ENCODE measurements around the gene ENOX1.

The ENOX1 gene

GRCh38 chr13:43307921-43308433 is 478.8 kb downstream of the ENOX1 start:
- peak; percentile 56 for DNase-seq (ENCODE audit: low spot score)

DNA sequence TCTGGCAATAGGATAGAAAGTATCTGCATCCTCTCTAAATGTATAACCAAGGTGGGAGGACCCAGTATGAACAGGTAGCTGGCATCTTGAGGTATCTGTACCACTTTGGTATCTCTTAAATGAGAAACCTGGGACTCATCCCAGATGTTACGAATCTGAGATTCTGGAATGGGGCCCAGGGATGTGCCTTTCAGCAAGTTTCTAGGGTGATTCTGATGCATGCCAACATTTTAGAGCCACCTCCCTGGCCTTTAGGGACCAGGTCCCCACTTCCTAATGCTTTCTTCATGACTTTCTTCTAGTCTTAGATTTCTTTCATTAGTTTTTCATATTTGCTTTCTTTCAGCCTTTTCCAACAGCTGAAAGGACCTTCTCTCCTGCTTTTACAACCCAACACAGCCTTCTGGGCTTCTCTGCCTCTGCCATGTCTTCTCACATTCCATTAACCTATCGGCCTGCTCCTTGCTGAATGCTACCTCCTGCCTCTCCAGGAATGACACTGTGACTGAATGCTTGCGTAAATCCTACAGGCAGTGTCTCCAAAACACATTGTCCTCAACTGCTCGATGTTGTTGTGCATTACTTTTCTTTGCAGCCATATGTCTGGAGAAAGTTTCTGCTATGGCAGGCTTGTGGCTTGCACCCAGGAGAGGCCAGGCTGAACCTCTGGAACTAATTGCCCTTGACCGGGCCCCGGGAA is 479.4 kb downstream of the ENOX1 start:
- DNase-seq (ENCODE audit: low spot score), result no peak

DNA sequence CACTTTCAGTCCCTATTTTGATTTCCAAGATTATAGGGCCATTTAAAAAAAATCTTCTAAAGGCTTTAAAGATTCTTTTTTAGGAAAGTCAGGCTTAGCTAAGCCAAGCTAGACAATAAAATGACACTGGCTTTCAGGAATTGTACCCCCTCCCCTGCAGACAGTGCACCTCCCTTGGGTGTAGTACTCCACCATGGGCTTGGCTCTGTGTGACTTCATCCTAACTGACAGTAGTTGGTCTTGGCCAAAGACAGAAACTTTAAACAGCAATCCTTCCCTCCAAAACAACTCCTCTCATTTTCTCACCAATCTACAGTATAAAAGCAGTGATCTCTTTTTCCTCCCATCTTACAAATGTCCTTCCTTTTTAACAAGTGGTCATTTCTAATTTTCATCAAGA is 480.4 kb downstream of the ENOX1 start:
- no peak for DNase-seq (ENCODE audit: low spot score)

- DNase-seq (ENCODE audit: low spot score), result no peak
Observed at GRCh38 chr13:43305416-43305815, 481.4 kb downstream of the ENOX1 start.

DNA sequence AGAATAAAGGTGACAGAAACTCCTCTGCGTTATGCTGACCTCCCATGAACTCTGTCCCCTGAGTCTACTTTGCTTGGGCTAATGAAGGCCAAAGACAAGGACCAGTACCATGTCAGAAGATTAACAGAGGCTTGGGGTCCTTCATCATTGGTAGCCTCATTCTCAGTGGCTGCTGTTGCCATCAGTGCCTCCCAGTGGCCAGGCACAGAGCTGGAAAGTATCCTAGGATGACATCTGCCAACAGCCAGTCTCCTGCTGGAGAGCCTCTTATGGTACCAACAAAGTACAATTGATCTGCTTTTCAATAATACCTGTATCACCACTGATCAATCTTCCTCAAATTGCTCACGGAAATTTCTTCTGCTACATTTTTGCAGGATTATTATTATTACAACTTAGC is 481.8 kb downstream of the ENOX1 start:
- peak; percentile 40 for DNase-seq (ENCODE audit: low spot score)

GRCh38 chr13:43304449-43304848 is 482.3 kb downstream of the ENOX1 start:
- no peak for DNase-seq (ENCODE audit: low spot score)

GRCh38 chr13:43303033-43303729 is 483.6 kb downstream of the ENOX1 start:
- DNase-seq (ENCODE audit: low spot score), result peak; percentile 77

- DNase-seq (ENCODE audit: low spot score), result no peak
Observed at GRCh38 chr13:43301346-43301969, 485.3 kb downstream of the ENOX1 start.

- DNase-seq (ENCODE audit: low spot score), result no peak
Observed at GRCh38 chr13:43300865-43301264, 485.9 kb downstream of the ENOX1 start.

DNA sequence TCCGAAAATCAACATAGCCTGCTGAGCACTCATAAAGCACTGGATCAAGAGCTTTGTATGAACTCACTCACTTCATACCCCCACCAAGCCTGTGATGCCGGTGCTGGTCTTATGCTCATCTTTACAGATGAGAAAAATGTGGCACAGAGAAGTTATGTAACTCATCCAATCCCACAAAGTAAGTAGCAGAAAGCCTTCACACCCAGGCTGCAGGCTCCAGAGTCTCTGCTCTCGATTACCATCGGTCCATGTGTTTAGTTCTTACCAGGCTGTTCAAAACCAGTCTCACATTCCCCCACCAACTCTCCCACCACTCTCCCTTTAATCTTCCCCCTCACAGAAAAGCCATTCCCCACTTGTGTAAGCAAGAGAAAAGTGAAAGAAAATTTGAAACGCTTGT is 487.4 kb downstream of the ENOX1 start:
- DNase-seq (ENCODE audit: low spot score), result no peak

- DNase-seq (ENCODE audit: low spot score), result no peak
Observed at GRCh38 chr13:43298816-43299215, 488.0 kb downstream of the ENOX1 start.

DNA sequence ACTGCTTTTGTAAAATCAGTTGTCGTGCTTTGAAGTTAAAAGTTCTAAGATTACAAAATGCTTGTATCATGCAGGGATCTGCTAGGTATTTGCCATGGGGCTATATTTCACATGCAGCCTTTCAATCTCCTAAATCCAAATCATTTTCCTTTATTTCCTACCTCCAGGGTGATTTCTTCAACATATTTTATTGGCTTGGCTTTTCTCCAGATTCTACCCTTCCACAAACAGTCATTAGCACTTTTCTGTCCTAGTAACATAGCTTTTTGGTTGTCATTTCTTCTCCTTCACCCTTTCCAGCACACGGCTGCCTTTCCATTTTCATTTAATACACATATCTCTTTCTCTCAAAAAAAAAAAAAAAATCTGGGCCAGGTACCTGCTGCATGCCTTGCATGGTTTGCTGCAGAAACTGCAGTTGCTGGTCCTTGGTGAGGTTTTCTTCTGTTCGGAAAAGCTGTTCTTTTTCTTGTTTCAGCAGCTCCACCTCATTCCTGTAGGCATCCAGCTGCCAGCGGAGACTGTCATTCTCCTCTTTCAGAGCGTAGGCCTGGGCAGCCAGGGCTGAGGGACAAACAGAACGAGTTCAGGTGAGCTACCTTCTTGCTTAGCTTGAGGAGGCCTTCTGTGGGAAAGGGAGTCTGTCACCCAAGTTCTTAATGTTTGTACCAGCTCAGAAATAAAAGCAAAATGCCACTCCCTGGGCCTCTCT is 488.6 kb downstream of the ENOX1 start:
- DNase-seq (ENCODE audit: low spot score), result no peak

- no peak for DNase-seq (ENCODE audit: low spot score)
Observed at GRCh38 chr13:43295825-43296564, 490.8 kb downstream of the ENOX1 start.

- no peak for DNase-seq (ENCODE audit: low spot score)
Observed at GRCh38 chr13:43295321-43295720, 491.5 kb downstream of the ENOX1 start.

DNA sequence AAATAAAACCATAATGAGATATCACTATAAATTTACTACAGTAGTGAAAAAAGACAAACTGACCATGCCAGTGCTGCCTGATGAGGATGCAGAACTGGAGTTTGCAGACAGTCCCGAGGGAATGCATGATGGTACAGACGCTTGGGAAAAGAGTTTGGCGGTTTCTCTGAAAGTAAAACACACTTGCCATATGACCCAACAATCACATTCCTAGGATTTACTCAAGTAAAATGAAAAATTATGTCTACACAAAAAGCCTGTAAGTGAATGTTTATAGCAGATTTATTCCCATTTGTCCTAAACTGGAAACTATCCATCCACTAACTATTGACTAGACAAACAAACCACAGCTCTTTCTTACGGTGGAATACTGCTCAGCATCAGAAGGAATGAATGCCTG is 492.4 kb downstream of the ENOX1 start:
- DNase-seq (ENCODE audit: low spot score), result no peak

- no peak for DNase-seq (ENCODE audit: low spot score)
Observed at GRCh38 chr13:43293986-43294385, 492.8 kb downstream of the ENOX1 start.

- no peak for DNase-seq (ENCODE audit: low spot score)
Observed at GRCh38 chr13:43293561-43293960, 493.2 kb downstream of the ENOX1 start.

GRCh38 chr13:43293008-43293407 is 493.8 kb downstream of the ENOX1 start:
- no peak for DNase-seq (ENCODE audit: low spot score)

DNA sequence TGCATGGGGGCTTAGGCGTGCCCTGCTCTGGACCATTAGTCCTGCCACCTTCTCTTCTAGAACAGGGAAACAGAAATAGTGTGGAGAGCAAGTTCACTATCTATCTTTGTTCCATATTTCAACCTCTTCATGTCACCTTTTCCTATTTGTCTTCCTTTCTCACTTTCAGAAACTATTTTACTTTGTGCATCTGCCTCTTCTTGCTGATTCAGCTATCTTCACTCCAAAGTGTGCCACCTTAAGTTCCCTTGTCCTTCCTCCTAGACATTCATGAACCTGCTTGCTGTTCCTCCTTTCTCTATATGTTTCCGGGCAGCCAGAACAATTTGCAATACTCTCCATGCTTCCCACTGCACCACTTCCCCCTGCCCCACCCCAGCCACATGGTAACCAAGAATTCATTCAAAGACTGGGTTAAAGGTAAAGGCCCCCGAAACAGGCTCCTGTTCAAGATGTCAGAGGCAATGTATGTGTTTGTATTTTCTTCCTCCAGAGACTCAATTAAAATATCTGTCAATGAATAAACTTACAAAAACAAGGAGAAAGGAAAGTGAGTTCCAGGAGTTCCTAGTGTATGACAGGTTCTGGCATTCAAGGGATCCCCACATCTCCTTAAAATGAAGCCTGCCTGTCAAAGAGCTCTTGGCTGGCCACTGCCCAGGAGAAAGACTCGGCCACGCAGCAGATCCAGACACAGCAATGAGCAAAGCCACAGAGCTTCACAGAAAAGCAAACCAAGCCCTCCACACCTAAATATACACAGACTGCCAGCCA is 495.3 kb downstream of the ENOX1 start:
- DNase-seq (ENCODE audit: low spot score), result no peak

DNA sequence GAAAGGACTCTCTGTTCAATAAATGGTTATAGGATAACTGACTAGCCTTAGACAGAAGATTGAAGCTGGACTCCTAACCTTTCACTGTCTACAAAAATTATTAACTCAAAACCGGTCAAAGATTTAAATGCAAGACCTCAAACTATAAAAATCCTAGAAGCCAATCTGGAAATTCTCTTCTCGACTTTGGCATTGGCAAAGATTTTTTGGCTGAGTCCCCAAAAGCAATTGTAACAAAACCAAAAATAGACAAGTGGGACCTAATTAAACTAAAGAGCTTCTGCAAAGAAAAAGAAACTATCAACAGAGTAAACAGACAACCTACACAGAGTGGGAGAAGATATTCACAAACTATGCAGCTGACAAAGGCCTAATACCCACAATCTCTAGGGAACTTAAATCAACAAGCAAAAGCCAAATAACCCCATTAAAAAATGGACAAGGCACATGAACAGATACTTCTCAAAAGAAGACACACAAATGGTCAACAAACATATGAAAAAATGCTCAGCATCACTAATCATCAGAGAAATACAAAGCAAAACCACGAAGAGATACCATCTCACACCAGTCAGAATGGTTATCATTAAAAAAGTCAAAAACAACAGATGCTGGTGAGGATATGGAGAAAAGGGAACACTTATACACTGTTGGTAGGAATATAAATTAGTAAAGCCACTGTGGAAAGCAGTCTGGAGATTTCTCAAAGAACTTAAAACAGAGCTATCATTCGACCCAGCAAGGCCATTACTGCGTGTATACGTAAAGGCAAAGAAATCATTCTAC is 497.1 kb downstream of the ENOX1 start:
- no peak for DNase-seq (ENCODE audit: low spot score)
